Iris pigment epithelial cell (primary cell): Measurements from ENCODE around the gene MAPK14.
"Not testable (repeated sequence)": the region's sequence is repeated elsewhere in the genome, so short reads cannot be mapped to it uniquely, and the experiment has no call there.

Experiments
- DNase-seq: peaks from one replicate; pipeline ENCODE4 v3.0.0-alpha.2; 2011; ENCODE audit warnings: low read depth

Gene MAPK14

DNA sequence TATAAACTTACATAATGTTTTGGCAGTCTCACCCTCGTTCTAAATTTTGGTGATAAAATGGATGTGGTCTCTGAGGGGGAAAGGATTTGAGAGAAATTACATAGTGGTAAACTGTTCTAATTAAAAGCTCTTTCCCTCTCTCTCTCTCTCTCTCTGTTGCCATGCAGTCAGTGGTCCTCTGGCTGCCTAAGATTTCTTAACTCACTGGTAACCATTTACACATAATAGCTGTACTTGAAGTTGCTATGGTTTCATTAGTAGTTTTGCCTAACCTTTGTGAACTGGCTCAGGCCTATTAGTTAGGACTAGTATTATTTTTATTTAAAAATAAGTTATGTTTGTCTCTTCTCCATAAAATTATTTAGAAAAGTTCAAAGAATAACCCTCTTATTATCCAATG lies 42.0 kb downstream of the MAPK14 start:
- no peak for DNase-seq

DNA sequence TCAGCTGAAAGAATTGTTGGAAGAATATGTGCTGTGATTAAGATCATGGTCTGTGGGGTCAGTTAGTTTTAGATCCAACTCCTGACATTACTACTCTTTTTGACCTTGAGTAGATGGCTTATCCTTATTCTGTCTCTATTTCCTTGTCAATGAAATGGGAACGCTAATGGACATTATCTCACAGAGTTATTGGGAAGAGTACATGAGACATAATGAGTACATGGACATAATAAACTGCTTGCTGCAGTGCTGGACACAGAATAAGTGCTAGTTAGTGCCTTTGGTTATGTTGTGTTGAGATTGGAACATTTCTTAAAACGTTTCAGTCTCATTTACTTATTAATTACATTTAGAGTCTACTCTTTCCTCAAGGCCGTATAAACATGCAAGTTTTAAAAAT lies 42.6 kb downstream of the MAPK14 start:
- DNase-seq, result no peak

DNA sequence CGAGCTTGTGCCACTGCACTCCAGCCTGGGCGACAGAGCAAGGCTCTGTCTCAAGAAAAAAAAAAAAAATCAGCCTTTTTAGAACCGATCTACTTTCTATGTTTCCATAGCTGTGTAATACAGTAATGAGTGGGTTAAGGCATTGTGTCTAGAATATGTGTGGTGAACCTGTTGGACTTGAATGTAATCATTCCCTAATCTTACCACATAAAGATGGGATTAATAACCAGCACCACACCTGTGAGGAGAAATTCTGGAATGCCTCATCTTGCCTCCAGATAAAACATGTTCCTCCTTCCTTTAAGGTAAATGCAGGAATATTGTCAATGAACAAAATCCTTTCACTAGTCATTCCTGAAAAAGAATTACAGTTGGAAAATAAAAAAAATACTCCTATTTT lies 43.7 kb downstream of the MAPK14 start:
- DNase-seq, result no peak

DNA sequence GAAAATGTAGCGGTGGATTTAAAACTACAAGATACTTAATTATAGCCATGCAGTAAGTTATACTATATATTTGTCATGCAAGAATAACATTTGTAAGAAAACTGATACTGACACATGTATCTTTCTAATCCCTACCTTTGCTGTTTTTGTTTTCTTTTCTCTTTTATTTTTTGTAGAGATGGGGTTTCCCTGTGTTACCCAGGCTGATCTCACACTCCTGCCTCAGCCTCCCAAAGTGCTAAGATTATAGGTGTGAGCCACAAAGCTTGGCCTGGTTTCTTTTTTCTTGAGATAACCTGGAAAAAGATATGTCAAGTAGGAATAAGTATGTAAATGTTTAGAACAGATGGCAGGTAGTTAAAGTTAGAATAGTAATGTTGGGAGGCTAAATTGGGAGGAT lies 44.1 kb downstream of the MAPK14 start:
- DNase-seq, result no peak

DNA sequence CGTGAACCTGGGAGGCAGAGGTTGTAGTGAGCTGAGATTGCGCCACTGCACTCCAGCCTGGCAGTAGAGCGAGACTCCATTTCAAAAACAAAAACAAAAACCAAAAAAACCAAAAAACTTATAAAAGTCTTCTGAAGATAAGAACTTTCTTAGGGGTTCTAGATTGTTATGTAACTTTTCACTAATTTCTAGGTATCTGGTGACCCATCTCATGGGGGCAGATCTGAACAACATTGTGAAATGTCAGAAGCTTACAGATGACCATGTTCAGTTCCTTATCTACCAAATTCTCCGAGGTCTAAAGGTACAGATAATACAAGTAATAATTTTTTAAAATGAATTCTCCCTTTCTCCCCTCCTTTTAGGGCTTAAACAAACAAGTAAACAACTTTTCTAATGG lies 45.1 kb downstream of the MAPK14 start:
- DNase-seq, result no peak

DNA sequence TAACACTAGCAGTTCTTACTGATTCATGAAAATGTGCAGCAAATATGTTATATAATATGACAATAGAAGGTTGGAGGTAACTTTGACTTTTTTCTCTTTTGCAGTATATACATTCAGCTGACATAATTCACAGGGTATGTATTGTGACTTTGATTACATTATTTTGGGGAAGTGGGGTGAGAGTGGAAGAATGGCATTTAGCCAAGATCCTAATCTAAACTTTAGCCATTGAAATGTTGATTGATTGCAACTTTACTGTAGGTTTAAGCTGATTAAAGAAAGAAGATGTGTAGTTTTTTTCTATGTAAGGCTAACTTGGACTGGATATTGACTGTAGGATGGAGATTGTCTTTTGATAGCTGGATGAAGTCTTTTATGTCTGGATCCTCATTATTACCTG lies 46.0 kb downstream of the MAPK14 start:
- DNase-seq, result no peak

DNA sequence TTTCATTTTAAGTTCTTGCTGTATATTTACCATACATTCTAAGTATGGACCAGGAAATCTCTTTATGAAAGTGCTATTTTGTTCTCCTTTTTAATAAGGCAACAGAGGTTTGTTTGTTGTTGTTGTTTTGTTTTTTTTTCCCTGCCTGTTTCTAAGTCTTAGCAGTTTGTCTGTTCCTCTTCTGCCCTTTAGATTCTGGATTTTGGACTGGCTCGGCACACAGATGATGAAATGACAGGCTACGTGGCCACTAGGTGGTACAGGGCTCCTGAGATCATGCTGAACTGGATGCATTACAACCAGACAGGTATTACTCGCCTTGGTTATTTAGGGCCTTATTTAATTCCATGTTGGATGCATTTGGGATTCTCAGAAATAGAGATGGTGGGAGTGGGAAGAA lies 48.0 kb downstream of the MAPK14 start:
- DNase-seq, result no peak

DNA sequence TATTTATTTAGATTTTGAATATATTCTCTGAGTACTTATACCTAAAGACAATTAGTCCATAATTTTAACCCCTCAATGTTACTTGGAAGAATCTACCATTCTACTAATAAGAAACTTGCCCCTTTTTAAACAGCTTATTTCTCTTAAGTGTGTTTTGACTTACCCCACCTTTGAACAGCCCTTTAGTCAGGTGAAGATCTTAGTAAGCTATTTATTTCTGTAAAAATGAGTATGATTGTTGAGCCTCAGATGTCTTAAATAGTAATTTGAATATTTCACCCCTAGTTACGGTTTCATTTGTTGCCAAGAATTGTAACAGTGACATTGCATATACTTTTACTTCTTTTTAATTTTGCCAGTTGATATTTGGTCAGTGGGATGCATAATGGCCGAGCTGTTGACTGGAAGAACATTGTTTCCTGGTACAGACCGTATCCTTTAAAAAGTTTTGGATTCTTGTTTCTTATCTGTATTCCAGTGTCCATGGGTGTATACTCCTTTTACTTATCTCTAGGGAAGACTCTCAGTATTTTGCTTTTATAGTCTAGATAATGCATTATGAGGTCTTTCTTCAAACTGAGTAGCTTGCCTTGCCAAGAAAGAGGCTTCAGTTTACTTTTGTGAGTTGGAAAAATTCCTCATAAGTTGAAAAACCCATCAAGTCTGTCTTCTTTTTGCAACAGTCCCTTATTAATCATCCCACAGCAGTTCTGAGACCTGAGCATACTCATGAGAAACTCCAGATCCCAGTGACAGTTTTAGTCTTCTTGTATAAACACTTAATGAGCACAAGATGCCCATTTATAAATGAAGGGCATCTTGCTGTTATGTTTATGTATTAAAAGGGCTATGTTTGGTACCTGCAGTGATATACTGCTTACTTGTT lies 48.8 kb downstream of the MAPK14 start:
- DNase-seq, result no peak

DNA sequence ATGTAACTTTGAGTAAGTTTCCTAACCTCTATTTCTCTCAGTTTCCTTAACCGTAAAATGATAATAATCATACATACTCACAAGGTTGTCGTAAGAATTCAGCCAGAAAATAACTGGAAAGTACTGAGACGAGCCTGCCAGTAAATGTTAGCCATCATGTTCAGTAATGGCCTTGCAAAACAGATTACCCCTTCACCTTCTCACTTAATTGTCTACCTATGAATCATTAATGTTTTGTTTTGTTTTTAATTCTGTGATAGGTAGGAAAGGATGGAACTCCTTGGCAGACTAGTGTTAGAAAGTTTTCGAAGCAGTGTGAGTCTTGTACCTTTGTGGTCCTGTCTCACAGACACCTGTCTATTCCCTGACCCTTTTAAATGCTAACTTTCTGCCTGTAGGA lies 50.6 kb downstream of the MAPK14 start:
- no peak for DNase-seq

DNA sequence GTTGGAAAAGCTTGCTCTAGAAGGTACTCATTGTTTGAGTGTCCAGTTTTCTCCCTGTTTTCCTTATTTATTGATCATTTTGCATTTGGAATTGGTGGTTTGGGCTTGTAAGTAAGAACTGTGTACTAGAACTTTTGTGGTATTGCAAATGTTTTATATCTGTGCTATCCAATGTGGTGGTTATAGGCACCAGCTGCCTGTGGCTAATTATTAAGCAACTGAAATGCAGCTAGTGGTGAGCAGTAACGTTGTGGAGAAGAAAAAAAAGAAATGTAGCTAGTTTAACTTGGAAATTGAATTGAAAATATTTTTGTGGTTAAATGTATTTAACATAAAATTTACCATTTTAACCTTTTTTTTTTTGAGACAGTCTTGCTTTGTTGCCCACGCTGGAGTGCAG lies 52.0 kb downstream of the MAPK14 start:
- DNase-seq, result no peak

DNA sequence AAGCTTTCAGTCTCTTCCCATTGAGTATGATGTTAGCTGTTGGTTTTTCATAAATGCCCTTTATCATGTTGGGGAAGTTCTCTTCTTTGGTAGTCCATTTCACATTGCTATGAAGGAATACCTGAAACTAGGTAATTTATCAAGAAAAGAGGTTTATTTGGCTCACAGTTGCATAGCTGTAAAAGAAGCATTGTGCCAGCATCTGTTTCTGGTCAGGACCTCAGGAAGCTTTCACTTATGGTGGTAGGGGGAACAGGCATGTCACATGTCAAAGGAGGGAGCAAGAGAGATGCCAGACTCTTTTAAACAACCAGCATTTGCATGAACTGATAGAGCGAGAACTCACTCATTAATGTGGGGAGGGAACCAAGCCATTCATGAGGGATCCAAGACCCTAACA lies 54.7 kb downstream of the MAPK14 start:
- no peak for DNase-seq

DNA sequence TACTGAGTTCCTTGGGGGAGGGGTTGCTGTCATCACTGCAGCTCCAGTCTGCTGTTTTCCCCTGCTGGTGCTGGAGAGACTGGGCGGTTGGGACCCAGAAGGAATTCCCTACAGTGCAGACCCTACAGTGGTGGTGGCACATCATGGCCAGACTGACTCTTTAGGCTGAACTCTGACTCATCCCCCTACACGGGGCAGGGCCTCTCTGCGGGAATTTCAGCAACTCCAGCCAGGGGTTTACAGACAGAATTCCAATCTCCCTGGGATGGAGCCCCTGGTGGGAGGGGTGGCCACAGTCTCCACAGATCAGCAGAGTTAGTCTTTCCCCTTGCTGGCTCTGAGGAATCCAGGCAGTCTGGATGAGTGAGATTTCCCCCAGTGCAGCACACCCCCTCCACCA lies 55.8 kb downstream of the MAPK14 start:
- peak; percentile 10 for DNase-seq

DNA sequence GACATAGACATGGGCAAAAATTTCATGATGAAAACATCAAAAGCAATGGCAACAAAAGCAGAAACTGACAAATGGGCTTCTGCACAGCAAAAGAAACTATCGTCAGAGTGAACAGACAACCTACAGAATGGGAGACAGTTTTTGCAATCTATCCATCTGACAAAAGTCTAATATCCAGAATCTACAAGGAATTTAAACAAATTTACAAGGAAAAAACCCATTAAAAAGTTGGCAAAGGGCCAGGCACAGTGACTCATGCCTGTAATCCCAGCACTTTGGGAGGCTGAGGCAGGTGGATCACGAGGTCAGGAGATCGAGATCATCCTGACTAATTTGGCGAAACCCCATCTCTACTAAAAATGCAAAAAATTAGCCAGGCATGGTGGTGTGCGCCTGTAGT lies 60.6 kb downstream of the MAPK14 start:
- DNase-seq, result not testable (repeated sequence)

DNA sequence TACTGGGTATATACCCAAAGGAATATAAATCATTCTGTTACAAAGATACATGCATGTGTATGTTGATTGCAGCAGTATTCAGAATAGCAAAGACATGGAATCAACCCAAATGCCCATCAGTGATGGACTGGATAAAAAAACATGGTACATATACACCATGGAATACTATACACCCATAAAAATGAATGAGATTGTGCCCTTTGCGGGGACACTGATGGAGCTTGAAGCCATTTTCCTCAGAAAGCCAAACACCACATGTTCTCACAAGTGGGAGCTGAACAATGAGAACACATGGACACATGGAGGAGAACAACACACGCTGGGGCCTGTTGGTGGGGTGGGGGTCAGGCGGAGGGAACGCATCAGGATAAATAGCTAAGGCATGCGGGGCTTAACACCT lies 61.4 kb downstream of the MAPK14 start:
- no peak for DNase-seq

DNA sequence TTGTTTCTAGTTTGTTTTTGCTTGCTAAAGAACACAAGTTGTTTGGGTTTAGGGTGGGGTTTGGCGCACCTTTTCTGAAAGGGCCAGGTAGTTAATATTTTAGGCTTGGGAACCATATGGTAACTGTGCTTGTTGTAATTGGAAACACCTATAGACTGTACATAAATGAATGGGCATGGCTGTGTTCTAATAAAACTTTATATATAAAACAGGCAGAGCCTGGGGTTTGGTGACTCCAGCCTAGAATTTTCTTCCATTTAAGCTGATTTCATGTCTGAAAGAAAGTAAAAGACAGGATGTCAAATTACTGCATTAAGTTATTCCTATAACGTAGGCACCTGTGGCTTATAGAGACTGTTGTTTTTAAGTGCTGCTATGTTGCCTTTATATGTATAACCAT lies 66.6 kb downstream of the MAPK14 start:
- DNase-seq, result no peak

DNA sequence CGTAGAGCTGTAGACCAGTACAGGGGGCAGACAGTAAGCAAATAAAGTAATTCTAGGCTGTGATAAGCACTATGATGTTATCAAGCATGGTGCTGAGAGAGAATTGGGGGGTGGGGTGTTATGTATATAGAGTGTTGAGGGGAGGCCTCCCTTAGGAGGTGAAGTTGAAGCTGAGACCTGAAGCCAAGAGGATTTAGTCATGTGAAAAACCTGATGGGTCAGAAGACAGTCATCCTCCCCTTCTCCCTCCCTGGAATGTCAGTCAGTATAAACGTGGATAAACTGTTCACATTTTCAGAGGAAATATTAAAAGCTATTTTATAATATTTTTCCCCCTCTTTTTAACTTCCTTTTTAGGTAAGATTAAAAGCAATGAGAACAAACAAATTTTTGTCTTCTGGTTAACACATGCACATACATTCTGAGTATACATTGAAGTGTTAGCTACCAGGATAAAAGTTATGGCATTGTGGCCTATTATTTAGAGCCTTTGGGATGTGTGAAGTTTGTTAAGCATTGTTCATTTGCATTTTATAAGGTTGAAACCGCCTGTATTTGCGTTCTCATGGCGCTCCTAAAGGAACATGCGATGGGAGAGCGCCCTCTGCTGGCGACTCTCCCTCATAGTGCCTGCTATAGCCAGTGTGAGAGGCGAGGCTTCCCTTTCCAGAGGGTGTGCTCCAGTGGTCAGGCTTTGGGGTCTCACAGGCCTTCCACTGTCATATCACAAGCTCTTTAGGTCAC lies 67.3 kb downstream of the MAPK14 start:
- peak; percentile 70 for DNase-seq

DNA sequence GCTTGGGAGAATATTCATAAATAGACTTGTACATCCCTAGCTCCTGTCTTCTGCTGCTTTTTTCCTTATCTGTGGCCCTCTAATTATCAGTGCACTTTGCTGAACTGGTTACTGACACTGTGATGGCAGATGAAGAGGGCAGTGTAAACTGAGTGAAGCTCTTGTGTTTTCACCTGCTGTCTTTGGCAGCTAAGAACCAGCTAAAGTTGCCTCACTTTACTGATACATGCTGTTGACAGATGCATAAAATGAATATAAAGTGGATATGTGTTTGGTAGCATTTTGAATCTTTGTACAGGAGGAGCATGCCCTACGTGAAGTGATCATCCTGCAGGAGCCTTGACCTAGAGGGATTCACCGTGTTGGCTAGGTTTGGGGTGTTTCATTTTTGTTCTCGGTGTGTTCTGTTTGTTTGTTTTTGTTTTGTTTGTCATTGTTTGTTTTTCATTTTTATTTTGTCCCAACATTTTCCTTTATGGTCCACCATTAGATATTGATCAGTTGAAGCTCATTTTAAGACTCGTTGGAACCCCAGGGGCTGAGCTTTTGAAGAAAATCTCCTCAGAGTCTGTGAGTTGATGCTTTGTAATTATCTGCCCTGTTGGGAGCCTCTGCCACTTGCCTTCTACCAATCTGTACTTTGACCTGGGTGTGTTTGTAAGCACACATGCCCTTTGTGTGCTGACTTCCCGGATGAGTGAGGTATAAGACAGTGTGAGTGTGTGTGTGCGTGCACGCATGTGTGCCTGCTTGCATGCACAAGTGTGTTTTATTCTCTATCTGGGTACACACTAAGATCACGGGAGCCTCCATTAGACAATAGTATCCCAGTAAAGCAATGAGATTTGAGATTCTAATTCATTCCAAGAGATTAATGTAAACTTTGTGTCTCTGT lies 68.1 kb downstream of the MAPK14 start:
- DNase-seq, result no peak

DNA sequence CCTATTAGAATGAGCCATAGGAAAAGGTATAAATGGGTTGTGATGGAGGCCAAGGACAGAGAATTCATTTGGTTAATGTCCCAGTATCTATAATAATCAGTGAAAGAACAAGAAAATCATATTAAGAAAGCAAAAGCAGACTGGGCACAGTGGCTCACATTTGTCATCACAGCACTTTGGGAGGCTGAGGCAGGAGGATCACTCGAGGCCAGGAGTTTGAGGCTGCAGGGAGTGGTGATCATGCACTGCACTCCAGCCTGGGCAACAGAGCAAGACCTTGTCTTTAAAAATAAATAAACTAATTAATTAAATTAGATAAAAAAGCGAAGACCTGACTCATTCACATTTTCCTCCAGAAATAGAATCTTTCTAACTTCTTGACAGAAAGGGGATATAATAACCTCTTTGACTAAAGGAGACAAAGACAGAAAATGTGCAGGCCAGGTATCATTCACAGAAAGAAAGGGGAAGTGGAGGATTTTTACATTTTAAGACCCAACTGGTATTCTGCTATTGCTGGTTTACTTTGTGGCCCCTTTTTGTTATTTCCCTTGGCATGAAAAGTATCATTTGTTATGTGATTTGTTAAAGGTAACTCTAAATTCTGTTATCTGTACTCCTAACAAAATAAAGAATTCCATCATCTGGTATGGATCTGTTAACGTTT lies 70.8 kb downstream of the MAPK14 start:
- no peak for DNase-seq

DNA sequence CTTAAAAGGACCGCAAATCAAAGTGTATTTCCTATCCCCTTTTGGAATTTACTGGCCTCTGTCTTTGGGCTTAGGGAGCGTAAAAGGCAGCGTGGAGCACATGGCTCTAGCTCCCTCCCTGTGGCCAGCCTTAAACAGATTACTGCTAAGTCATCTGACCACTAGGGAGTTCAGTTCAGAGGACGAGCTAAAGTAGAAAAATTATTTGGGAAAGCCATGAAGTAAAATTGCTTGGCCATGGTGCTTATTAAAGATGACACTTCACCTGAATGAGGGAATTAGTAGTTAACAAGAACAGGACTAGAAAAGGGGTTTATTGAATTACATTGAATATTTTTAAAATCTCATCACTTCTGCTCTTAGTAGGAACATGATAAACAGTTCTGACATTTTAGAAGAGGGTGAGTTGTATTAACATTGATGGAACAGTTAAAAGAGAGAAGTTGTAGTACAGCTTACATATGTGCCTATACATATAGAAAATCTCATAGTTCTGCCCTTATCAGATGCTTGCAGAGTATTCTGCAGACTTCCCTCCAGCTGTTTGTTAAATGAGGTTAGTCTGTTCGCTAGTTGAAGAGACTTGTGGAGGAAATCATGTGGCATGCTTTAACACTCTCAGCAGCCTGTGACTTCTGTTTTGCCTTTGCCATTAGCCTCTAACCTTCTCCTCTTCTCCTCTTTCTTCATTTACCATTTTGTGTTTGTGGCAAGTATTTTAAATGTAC lies 71.5 kb downstream of the MAPK14 start:
- peak; percentile 36 for DNase-seq

DNA sequence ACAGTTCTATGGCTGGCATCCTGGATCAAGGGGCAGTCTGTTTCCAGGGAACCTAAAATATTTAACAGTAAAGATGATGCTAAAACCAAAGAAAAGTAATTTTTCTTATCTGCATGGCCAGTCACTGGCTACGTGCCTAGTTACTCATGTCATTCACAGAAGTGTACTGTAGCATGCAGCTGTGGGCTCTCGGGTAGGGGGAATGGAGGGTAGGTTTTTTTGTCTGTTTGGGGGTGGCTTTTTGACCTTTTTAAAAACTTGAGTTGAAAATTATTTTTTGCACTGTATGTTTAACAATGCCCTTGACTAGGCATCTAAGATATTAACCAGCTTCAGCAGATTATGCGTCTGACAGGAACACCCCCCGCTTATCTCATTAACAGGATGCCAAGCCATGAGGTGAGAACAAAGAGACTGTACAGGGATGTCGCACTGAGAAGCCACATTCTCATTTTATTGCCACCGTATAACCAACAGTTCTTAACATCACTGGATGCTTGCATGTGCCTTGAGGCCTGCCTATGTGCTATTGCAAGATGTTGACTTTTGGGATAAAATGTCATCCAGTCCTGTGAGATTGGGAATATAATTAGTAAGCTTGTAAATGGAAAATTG lies 72.4 kb downstream of the MAPK14 start:
- no peak for DNase-seq

DNA sequence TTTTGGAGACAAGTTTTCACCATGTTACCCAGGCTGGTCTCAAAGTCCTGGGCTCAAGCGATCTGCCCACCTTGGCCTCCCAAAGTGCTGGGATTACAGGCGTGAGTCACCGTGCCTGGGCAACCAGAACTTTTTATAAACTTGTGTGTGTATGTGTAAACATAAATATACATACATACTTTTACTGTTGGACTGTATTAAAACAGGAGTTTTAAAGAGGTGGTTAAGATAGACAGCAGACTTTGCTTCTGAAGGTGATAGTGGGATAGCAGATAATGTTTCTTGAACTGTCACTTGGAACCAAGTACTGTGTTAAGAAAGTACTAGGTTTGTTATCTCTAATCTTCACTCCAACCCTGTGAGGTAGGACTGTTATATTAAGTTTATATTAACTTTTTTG lies 74.1 kb downstream of the MAPK14 start:
- no peak for DNase-seq
